GM12873 (cell line): ENCODE results near the gene SLC41A1.
A peak's percentile ranks its signal among the peaks of the same experiment; 100 is the strongest.

ENCODE experiments used
- TF ChIP-seq, protein P1 (sequence below): IDR thresholded peaks from 2 replicates; pipeline ENCODE4 v1.5.1; 2012; ENCODE audit warnings: low read depth, mild to moderate bottlenecking, moderate library complexity, low read length, control low read depth; ENCODE audit not compliant: insufficient read depth; ENCODE audit errors: missing control alignments

SLC41A1 gene

DNA sequence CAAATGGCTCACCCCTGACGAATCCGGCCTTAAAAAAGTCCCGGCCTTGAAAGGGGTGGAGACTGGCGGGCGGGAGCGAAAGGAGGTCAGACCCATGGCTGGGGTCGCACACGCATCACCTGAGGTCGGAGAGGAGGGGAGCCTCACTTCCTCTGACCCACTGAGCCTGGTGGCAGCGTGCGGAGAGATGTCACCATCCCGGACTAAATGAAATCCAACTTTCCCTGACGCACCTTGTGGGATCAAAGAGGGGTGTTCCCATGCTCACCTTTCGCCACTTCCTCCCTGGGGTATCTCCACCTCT lies 709 bp upstream of the SLC41A1 start:
- TF ChIP-seq, protein P1, sequence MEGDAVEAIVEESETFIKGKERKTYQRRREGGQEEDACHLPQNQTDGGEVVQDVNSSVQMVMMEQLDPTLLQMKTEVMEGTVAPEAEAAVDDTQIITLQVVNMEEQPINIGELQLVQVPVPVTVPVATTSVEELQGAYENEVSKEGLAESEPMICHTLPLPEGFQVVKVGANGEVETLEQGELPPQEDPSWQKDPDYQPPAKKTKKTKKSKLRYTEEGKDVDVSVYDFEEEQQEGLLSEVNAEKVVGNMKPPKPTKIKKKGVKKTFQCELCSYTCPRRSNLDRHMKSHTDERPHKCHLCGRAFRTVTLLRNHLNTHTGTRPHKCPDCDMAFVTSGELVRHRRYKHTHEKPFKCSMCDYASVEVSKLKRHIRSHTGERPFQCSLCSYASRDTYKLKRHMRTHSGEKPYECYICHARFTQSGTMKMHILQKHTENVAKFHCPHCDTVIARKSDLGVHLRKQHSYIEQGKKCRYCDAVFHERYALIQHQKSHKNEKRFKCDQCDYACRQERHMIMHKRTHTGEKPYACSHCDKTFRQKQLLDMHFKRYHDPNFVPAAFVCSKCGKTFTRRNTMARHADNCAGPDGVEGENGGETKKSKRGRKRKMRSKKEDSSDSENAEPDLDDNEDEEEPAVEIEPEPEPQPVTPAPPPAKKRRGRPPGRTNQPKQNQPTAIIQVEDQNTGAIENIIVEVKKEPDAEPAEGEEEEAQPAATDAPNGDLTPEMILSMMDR = no peak

DNA sequence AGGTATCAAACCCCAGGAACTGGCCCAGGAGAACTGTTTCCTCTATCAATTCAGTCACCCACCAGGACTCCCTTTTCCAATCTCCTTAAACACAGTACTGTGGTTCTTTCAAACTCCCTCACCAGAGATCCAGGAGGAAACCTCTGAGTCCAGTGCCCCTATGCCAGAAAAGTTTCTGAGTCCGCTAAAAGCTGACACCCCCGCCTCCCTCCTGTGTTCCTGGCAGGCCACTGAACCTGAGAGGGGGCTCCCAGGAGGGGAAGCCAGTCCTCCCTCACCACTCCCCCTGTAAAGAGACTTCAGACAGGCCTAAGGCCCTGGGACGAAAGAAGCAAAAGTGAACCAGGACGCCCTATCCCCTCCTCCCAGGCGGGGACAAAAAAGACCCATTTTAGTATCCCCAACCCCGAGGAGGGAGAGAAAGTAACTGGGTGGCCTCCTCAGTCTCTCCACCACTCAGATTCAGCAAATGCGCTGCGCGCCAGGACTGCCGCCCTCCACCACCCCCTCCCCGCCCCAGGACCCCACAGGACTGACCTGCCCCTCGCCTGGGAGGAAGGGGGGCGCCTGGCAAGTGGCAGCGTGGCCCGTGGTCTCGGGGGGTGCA lies 624 bp downstream of the SLC41A1 start:
- TF ChIP-seq, protein P1 = no peak

DNA sequence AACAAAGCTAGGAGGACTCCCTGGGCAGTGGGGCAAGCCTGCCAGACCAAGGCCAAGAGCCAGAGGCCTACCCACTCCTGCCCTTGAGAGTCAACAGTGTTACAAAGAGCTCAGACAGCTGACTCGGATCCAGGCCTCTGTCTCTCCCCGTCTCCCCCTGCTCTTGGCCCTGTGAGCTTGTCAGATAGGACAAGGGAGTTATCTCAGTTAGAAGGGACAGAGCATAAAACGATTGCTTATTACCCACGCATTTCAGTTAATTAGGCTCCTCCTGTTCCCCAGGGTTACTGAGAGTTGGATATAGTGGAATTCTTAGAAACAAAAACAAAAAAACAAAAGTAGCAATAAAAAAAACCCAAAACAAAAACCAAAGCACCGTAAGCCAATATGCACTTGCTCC lies 1.3 kb downstream of the SLC41A1 start:
- TF ChIP-seq, protein P1 = no peak

DNA sequence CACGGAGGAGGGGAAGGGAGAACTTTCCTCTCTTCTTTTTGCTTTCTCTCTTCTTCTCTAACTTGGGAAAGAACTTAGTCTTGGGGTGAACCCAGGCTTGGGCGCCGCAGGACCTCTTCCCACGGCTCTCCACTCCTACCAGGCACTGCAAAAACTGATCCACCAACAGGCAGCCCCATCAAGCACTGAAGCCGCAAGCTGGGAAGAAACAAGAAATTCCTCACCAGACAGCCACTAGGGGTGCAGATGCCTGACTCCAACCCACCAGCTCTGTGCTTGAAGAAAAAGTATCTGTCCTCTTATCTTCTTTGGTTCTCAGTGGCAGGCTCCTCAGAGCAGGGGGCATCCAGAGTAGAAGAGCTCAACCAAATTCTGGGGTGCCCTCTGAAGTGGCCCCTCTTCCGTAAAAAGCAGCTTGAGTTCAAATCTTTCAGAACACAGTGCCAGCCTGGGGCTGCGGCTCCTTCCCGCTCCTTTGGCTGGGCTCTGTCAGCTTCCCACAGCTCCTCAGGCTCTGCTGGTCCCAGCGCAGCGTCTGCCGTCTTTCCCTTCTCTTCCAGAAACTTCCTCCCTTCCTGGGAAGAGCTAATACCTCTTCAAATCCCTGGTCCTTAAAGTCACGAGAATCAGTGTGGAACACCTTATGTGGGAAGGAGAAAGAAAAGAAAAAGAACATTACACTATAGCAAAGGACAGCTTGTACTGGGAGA lies 2.4 kb downstream of the SLC41A1 start:
- TF ChIP-seq, protein P1 = peak; percentile 31

DNA sequence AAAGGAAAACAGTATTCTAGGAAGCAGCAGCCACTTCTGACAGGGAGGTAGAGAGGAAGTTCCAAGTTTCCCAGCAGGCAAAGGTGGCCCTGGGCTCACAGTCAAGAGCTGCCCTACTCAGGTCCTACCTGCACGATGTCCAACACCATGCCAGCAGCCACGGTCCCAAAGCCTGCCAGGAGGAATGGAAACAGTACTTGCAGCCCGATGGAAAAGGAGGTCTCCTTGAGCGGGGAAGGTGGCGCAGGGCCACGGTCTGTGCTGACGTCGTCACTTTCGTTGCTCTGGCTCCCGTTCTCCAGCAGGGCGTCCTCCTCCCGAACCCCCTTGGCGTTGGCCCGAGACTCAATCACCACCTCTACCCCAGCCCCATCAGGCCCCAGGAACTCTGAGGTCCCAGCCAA lies 3.1 kb downstream of the SLC41A1 start:
- TF ChIP-seq, protein P1 = no peak

DNA sequence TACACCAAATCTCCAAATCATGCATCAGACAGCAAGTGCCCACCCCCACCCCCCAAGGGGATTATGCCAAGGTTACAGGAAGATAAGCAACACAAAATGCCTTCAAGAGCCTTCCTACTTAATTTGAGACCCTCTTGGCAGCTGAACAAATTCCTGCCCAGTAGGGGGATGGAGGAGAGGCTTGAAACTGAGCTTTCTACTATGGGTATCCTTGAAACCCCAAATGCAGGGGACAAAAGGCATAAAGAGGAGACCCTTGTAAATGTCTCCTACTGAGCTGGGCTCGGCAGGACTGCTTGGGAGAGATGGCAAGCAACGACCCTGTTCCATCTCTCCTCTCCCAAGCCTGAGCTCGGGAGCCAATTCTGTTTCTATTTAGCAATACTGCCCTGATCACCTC lies 3.5 kb downstream of the SLC41A1 start:
- TF ChIP-seq, protein P1 = no peak

DNA sequence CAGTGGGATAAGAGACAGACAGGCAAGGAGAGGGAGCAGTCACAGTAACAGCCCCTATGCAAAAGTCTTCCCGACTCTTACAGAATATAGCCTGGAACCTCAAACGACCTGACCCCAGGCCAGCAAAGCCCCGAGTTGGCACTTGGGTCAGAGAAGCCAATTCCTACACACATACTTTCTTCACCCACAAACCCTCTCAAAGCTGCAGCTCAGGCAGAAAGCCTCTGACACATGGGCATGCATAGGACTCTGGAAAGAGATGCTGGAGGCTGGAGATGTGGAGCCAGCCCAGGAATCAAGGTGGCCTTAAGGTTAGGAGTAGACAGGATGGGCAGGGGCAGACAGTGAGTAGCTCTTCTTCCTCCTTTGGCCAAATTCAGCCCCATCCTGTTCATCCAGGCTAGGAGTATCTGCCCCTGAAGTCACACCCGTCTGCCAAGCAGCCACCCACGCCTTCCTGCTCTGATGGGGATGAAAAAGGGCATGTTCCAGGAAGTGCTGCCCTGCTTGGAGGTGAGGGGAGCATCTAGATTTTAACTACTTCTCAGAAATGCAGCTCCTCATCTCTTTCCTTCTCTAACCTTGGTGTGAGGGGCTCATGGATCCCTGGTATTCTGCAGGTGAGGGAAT lies 7.8 kb downstream of the SLC41A1 start:
- TF ChIP-seq, protein P1 = no peak
